Ovary (tissue), 9 donors: Measurements from ENCODE around the gene CCDC12. TPM values are rescaled to one million over a fixed set of nuclear protein-coding genes. Genes with fewer than 3 reads are reported as not detected.

ENCODE experiments used
- DNase-seq, 5 donors: peaks; one replicate each; pipeline ENCODE4 v3.0.0-alpha.2; 2019 to 2020
- H3K27ac ChIP-seq, 2 donors: fragments of 200-600 bp; one replicate each; pipeline versions ENCODE4 v1.5.1 to v1.8.0; 2019 to 2022
- H3K27me3 ChIP-seq: fragments of 200-600 bp; one replicate; pipeline ENCODE4 v1.8.0; 2022
- H3K36me3 ChIP-seq: fragments of 200-600 bp; sonication (generic); one replicate; pipeline ENCODE4 v1.5.1; 2019
- H3K4me1 ChIP-seq: one replicate; pipeline ENCODE4 v1.8.1; 2013; ENCODE audit warnings: mild to moderate bottlenecking, moderate library complexity; ENCODE audit not compliant: insufficient read depth
- H3K4me3 ChIP-seq: fragments of 200-600 bp; sonication (generic); one replicate; pipeline ENCODE4 v1.5.1; 2017
- H3K9me3 ChIP-seq, 2 donors: fragments of 200-600 bp in 1 of 2; sonication (generic) in 1 of 2; one replicate each; pipeline versions ENCODE4 v1.5.1 to v1.8.1; 2013 to 2019; ENCODE audit warnings: mild to moderate bottlenecking in 1 of 2, moderate library complexity in 1 of 2
- CTCF ChIP-seq, 3 donors: fragments of 450-650 bp in 2 of 3; fragments of 200-600 bp in 1 of 3; IDR thresholded peaks; one replicate each; pipeline versions ENCODE4 v1.5.1 to v1.8.0; 2016 to 2022; ENCODE audit warnings: antibody characterized with exemption in 3 of 3, mild to moderate bottlenecking in 1 of 3
- EP300 ChIP-seq: sonication (generic); formaldehyde crosslinking; IDR thresholded peaks from one replicate; pipeline ENCODE4 v1.6.1; 2017; ENCODE audit warnings: antibody characterized with exemption
- POLR2A ChIP-seq: fragments of 450-650 bp; IDR thresholded peaks from one replicate; pipeline ENCODE4 v1.6.1; 2017; ENCODE audit warnings: antibody characterized with exemption, mild to moderate bottlenecking, moderate library complexity
- WGBS, 3 donors: extraction: QIAGEN DNeasy Blood & Tissue Kit in 1 of 3; methylation state at CpG; one replicate each; pipeline versions ENCODE4 v1.1.5 to v1.1.7; 2013 to 2017; 5-methylcytosine and 5-hydroxymethylcytosine counted together
- intact Hi-C, 4 donors: fragments of 100-400 bp; cut with DNase I; formaldehyde crosslinking; loops; one replicate each; pipeline versions ENCODE4 v1.11.0 to v1.15.1; 2022 to 2023
- polyA plus RNA-seq, 2 donors: library from polyadenylated mRNA; stranded (reverse); fragments of 200-250 nt in 1 of 2; fragments of 350-450 nt in 1 of 2; fragmentation: Illumina TruSeq in 1 of 2; extraction: RNeasy Lipid Tissue Mini Kit (QIAGEN cat#74804) in 1 of 2; gene quantifications; one replicate each; pipeline ENCODE4 v1.2.3, GENCODE V29; 2013 to 2014
- total RNA-seq, 7 donors: library from RNA; depleted of rRNA in 2 of 7; stranded (reverse); fragments of >200 nt in 2 of 7; fragmentation: NEBNext Ultra II Directional in 3 of 7; extraction: Animal tissue kit (Norgen Biotek cat#: 25700) in 3 of 7; gene quantifications; one replicate each; pipeline versions ENCODE4 v1.1.0 to v1.2.4, GENCODE V29; 2016 to 2023
- donor health status: DM: no; HTN: no; CAD: no; lungs with moderate emphysema.
- donor health status: DM: no; HTN: no; CAD: no.
- donor health status: Bipolar disorder and iron deficiency.
- donor health status: DM: yes; HTN: yes; CAD: no.
- donor health status: DM: no; HTN: no; CAD: no.
- donor health status: DM: yes; HTN: yes; CAD: no.

The CCDC12 gene
- total and polyA plus RNA-seq, 9 donors: 32.2 to 66.7 (median 42.3) TPM

GRCh38 chr3:46987743-46988401 lies 11.3 kb upstream of the CCDC12 start:
- Histone ChIP-seq H3K36me3 (no peaks in the 10 kb centered on the region), H3K27ac (no peak overlapping the region), H3K4me3 (no peak overlapping the region), H3K27me3 (no peaks in the 10 kb centered on the region), H3K9me3 (no peaks in the 10 kb centered on the region), H3K4me1 (no peaks in the 10 kb centered on the region)
- intact Hi-C loops: no loop called here
- DNase-seq: no peak
- 61 to 67% (median 66%) methylated on average over 13 to 16 of the region's 16 CpGs for WGBS, 3 donors
- no peak for TF ChIP-seq EP300
- TF ChIP-seq POLR2A: no peak

DNA sequence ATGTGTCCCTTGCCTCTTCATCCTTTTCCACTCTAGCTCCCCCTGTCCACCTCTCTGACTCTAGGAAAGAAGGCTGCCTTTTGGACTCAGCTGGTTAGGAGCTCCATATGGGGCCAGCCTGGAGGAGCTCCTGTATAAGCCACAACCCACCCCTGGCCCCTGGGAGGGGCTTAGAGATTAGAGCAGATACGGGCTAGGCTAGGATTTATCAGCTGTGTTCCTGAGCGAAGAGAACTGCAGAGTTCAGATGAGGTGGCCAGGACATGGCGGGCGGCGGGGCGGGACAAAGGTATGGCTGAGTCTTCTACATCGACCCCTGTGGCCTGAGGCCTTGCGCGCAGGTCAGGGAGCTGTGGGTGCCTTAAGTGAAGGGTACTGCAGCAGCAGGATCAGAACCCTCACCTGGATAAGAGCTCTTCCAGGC lies 10.8 kb upstream of the CCDC12 start:
- no peak overlapping the region for H3K4me3 ChIP-seq
- DNase-seq: no peak
- intact Hi-C loops: no loop called here
- H3K27ac ChIP-seq: no peak overlapping the region
- H3K27me3 ChIP-seq: no peaks in the 10 kb centered on the region
- TF ChIP-seq POLR2A: no peak
- no peak for TF ChIP-seq EP300
- no peak for TF ChIP-seq CTCF (IDR thresholded peaks at IDR 0.05)
- H3K9me3 ChIP-seq: no peaks in the 10 kb centered on the region
- WGBS, 3 donors: 85 to 89% (median 88%) methylated on average over 9 of the region's 9 CpGs
- H3K4me1 ChIP-seq: no peaks in the 10 kb centered on the region
- no peaks in the 10 kb centered on the region for H3K36me3 ChIP-seq

- H3K27me3 ChIP-seq: no peaks in the 10 kb centered on the region
- no peaks in the 10 kb centered on the region for H3K4me1 ChIP-seq
- no peaks in the 10 kb centered on the region for H3K36me3 ChIP-seq
- no peak overlapping the region for H3K4me3 ChIP-seq
- H3K9me3 ChIP-seq: no peaks in the 10 kb centered on the region
- DNase-seq: no peak
- H3K27ac ChIP-seq: no peak overlapping the region
- WGBS, 3 donors: 83 to 90% (median 89%) methylated on average over 3 of the region's 3 CpGs
- intact Hi-C loops: no loop called here
- TF ChIP-seq EP300 (no peak), CTCF (IDR thresholded peaks at IDR 0.05) (no peak), POLR2A (no peak)
Observed at GRCh38 chr3:46986782-46987310, 10.3 kb upstream of the CCDC12 start.

DNA sequence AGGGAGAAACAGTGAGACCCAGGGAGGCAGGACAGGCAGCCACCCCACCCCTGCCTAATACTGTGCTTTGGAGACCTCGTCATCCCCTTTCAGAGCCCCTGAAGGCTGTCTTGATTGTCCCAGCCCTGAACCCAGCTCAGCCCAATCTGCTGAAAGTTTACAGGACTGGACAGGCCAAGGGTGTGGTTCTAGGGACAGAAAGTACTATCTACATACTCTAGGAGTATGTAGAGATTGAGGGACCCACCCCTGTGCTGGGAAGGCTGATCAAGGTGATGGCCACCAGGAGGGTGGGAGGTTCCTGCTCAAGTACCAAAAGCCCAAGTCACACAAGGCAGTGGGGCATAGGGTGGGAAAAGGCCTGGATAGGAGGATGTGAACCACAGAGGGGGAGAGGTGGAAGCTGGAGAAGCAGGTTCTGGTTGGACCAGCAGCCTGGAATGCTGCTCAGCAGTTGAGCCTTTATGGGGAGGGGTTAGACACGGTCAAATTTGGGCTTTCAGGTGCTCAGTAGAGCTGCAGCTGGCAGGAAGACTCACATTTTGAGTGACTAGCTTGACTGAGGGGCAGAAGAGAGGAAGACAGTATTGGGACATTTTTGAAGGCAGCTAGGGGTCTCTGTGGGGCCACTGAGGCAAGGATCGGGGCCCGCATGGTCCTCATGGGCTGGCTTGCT lies 9.6 kb upstream of the CCDC12 start:
- H3K36me3 ChIP-seq: no peaks in the 10 kb centered on the region
- 96 to 98% (median 98%) methylated on average over 4 of the region's 4 CpGs for WGBS, 3 donors
- H3K4me1 ChIP-seq: no peaks in the 10 kb centered on the region
- no peaks in the 10 kb centered on the region for H3K9me3 ChIP-seq
- H3K27ac ChIP-seq: no peak overlapping the region
- no peaks in the 10 kb centered on the region for H3K27me3 ChIP-seq
- no peak overlapping the region for H3K4me3 ChIP-seq
- intact Hi-C loops: no loop called here
- no peak for DNase-seq
- no peak for TF ChIP-seq CTCF (IDR thresholded peaks at IDR 0.05)

DNA sequence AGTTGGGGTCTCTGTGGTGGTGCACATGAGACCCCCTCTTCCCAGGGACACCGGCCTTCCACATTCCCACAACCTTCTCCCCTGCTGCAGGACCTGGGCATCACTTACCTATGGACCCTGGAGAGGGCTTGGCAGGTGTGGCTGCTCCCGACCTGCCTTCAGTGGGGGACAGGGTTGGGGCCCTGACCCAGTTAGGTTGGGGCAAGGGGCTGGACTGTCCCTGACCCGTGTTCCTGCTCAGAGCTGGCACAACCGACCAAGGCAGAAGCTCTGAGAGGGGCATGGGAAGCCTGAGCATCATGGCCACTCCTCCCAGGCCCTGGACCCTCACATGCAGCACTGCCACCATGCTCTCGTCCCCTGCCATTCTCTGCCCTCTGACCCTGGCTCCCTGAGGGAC lies 9.0 kb upstream of the CCDC12 start:
- intact Hi-C loops: no loop called here
- 92 to 100% (median 96%) methylated on average over 3 to 5 of the region's 5 CpGs for WGBS, 3 donors
- H3K4me1 ChIP-seq: no peaks in the 10 kb centered on the region

More for the DNA sequence above, 9.0 kb upstream of the CCDC12 start:
- Histone ChIP-seq H3K27ac (no peak overlapping the region), H3K9me3 (no peaks in the 10 kb centered on the region), H3K4me3 (no peak overlapping the region), H3K27me3 (no peaks in the 10 kb centered on the region), H3K36me3 (no peaks in the 10 kb centered on the region)
- DNase-seq: no peak
- TF ChIP-seq CTCF (IDR thresholded peaks at IDR 0.05) (no peak), EP300 (no peak), POLR2A (no peak)
